Measurements from ENCODE around the gene GRIFIN.
"Not testable (repeated sequence)": the region's sequence is repeated elsewhere in the genome, so short reads cannot be mapped to it uniquely, and the experiment has no call there.

Gene GRIFIN

GRCh38 chr7:2476776-2477446 lies 713 bp upstream of the GRIFIN start:
- H3K9ac ChIP-seq (ENCODE audit: low read length in 2 of 2): no peak overlapping the region
- no peaks in the 10 kb centered on the region for H3K9me3 ChIP-seq (ENCODE audit: control insufficient read depth in 2 of 2, low read length in 2 of 2)
- peaks cover 15 to 24% of the 10 kb centered on the region in 2 donors for H3K27me3 ChIP-seq (ENCODE audit: control insufficient read depth in 1 of 2, insufficient read depth in 2 of 2, low read length in 2 of 2)
- H3K4me3 ChIP-seq (ENCODE audit: low read length in 2 of 2): no peak overlapping the region
- H3K36me3 ChIP-seq (ENCODE audit: control insufficient read depth in 2 of 2, insufficient read depth in 2 of 2, low read length in 2 of 2): no peaks in the 10 kb centered on the region
- H3K4me1 ChIP-seq (ENCODE audit: control insufficient read depth, insufficient read depth, low read length): peaks cover 24% of the 10 kb centered on the region
- H3K27ac ChIP-seq (ENCODE audit: low read length): no peak overlapping the region

- peaks cover 18 to 21% of the 10 kb centered on the region in 2 donors for H3K27me3 ChIP-seq (ENCODE audit: control insufficient read depth in 1 of 2, insufficient read depth in 2 of 2, low read length in 2 of 2)
These were observed 551 bp downstream of the GRIFIN start for GRCh38 chr7:2475678-2476015.

GRCh38 chr7:2474813-2475677 lies 1.2 kb downstream of the GRIFIN start:
- H3K27me3 ChIP-seq (ENCODE audit: control insufficient read depth in 1 of 2, insufficient read depth in 2 of 2, low read length in 2 of 2): peaks cover 18 to 19% of the 10 kb centered on the region in 2 donors
- no peaks in the 10 kb centered on the region for H3K36me3 ChIP-seq (ENCODE audit: control insufficient read depth in 2 of 2, insufficient read depth in 2 of 2, low read length in 2 of 2)
- H3K4me1 ChIP-seq (ENCODE audit: control insufficient read depth, insufficient read depth, low read length): peaks cover 27% of the 10 kb centered on the region
- no peak overlapping the region for H3K27ac ChIP-seq (ENCODE audit: low read length)
- H3K4me3 ChIP-seq (ENCODE audit: low read length in 2 of 2): no peak overlapping the region
- H3K9ac ChIP-seq (ENCODE audit: low read length in 2 of 2): no peak overlapping the region
- no peaks in the 10 kb centered on the region for H3K9me3 ChIP-seq (ENCODE audit: control insufficient read depth in 2 of 2, low read length in 2 of 2)

More at GRCh38 chr7:2475678-2476015, 551 bp downstream of the GRIFIN start:
- H3K9me3 ChIP-seq (ENCODE audit: control insufficient read depth in 2 of 2, low read length in 2 of 2): no peaks in the 10 kb centered on the region
- H3K36me3 ChIP-seq (ENCODE audit: control insufficient read depth in 2 of 2, insufficient read depth in 2 of 2, low read length in 2 of 2): no peaks in the 10 kb centered on the region
- no peak overlapping the region for H3K4me3 ChIP-seq (ENCODE audit: low read length in 2 of 2)
- H3K27ac ChIP-seq (ENCODE audit: low read length): no peak overlapping the region
- H3K9ac ChIP-seq (ENCODE audit: low read length in 2 of 2): no peak overlapping the region
- peaks cover 28% of the 10 kb centered on the region for H3K4me1 ChIP-seq (ENCODE audit: control insufficient read depth, insufficient read depth, low read length)

GRCh38 chr7:2474224-2474623 lies 2.0 kb downstream of the GRIFIN start:
- Histone ChIP-seq H3K27me3 (ENCODE audit: control insufficient read depth in 1 of 2, insufficient read depth in 2 of 2, low read length in 2 of 2) (peaks cover 11 to 16% of the 10 kb centered on the region in 2 donors), H3K36me3 (ENCODE audit: control insufficient read depth in 2 of 2, insufficient read depth in 2 of 2, low read length in 2 of 2) (no peaks in the 10 kb centered on the region), H3K4me1 (ENCODE audit: control insufficient read depth, insufficient read depth, low read length) (peaks cover 24% of the 10 kb centered on the region), H3K9ac (ENCODE audit: low read length in 2 of 2) (no peak overlapping the region), H3K4me3 (ENCODE audit: low read length in 2 of 2) (no peak overlapping the region), H3K27ac (ENCODE audit: low read length) (no peak overlapping the region), H3K9me3 (ENCODE audit: control insufficient read depth in 2 of 2, low read length in 2 of 2) (no peaks in the 10 kb centered on the region)

- H3K9ac ChIP-seq (ENCODE audit: low read length in 2 of 2): no peak overlapping the region
- H3K4me1 ChIP-seq (ENCODE audit: control insufficient read depth, insufficient read depth, low read length): peaks cover 22% of the 10 kb centered on the region
- no peaks in the 10 kb centered on the region for H3K9me3 ChIP-seq (ENCODE audit: control insufficient read depth in 2 of 2, low read length in 2 of 2)
- no peak overlapping the region for H3K4me3 ChIP-seq (ENCODE audit: low read length in 2 of 2)
- no peak overlapping the region for H3K27ac ChIP-seq (ENCODE audit: low read length)
- no peaks in the 10 kb centered on the region for H3K36me3 ChIP-seq (ENCODE audit: control insufficient read depth in 2 of 2, insufficient read depth in 2 of 2, low read length in 2 of 2)
- peaks cover 10 to 21% of the 10 kb centered on the region in 2 donors for H3K27me3 ChIP-seq (ENCODE audit: control insufficient read depth in 1 of 2, insufficient read depth in 2 of 2, low read length in 2 of 2)
These were observed 2.6 kb downstream of the GRIFIN start for GRCh38 chr7:2473496-2474180.

GRCh38 chr7:2472739-2473138 lies 3.5 kb downstream of the GRIFIN start:
- Histone ChIP-seq H3K4me3 (ENCODE audit: low read length in 2 of 2) (no peak overlapping the region), H3K9me3 (ENCODE audit: control insufficient read depth in 2 of 2, low read length in 2 of 2) (no peaks in the 10 kb centered on the region), H3K36me3 (ENCODE audit: control insufficient read depth in 2 of 2, insufficient read depth in 2 of 2, low read length in 2 of 2) (no peaks in the 10 kb centered on the region), H3K4me1 (ENCODE audit: control insufficient read depth, insufficient read depth, low read length) (peaks cover 15% of the 10 kb centered on the region), H3K27ac (ENCODE audit: low read length) (no peak overlapping the region), H3K9ac (ENCODE audit: low read length in 2 of 2) (no peak overlapping the region), H3K27me3 (ENCODE audit: control insufficient read depth in 1 of 2, insufficient read depth in 2 of 2, low read length in 2 of 2) (peaks cover 8 to 20% of the 10 kb centered on the region in 2 donors)

- Histone ChIP-seq H3K27ac (ENCODE audit: low read length) (no peak overlapping the region), H3K9ac (ENCODE audit: low read length in 2 of 2) (no peak overlapping the region), H3K27me3 (ENCODE audit: control insufficient read depth in 1 of 2, insufficient read depth in 2 of 2, low read length in 2 of 2) (peaks cover 5 to 13% of the 10 kb centered on the region in 2 donors)
These were observed 4.8 kb downstream of the GRIFIN start for GRCh38 chr7:2471396-2471795.

GRCh38 chr7:2471022-2471329 lies 5.2 kb downstream of the GRIFIN start:
- no peak overlapping the region for H3K4me3 ChIP-seq (ENCODE audit: low read length in 2 of 2)
- no peaks in the 10 kb centered on the region for H3K36me3 ChIP-seq (ENCODE audit: control insufficient read depth in 2 of 2, insufficient read depth in 2 of 2, low read length in 2 of 2)
- no peaks in the 10 kb centered on the region for H3K9me3 ChIP-seq (ENCODE audit: control insufficient read depth in 2 of 2, low read length in 2 of 2)
- no peak overlapping the region for H3K9ac ChIP-seq (ENCODE audit: low read length in 2 of 2)
- peaks cover 5 to 13% of the 10 kb centered on the region in 2 donors for H3K27me3 ChIP-seq (ENCODE audit: control insufficient read depth in 1 of 2, insufficient read depth in 2 of 2, low read length in 2 of 2)
- peaks cover 11% of the 10 kb centered on the region for H3K4me1 ChIP-seq (ENCODE audit: control insufficient read depth, insufficient read depth, low read length)
- H3K27ac ChIP-seq (ENCODE audit: low read length): no peak overlapping the region

More at GRCh38 chr7:2471396-2471795, 4.8 kb downstream of the GRIFIN start:
- Histone ChIP-seq H3K4me1 (ENCODE audit: control insufficient read depth, insufficient read depth, low read length) (peaks cover 11% of the 10 kb centered on the region), H3K4me3 (ENCODE audit: low read length in 2 of 2) (no peak overlapping the region), H3K9me3 (ENCODE audit: control insufficient read depth in 2 of 2, low read length in 2 of 2) (no peaks in the 10 kb centered on the region), H3K36me3 (ENCODE audit: control insufficient read depth in 2 of 2, insufficient read depth in 2 of 2, low read length in 2 of 2) (no peaks in the 10 kb centered on the region)

- no peaks in the 10 kb centered on the region for H3K36me3 ChIP-seq (ENCODE audit: control insufficient read depth in 2 of 2, insufficient read depth in 2 of 2, low read length in 2 of 2)
- no peak overlapping the region for H3K9ac ChIP-seq (ENCODE audit: low read length in 2 of 2)
- H3K27me3 ChIP-seq (ENCODE audit: control insufficient read depth in 1 of 2, insufficient read depth in 2 of 2, low read length in 2 of 2): peaks cover 5 to 13% of the 10 kb centered on the region in 2 donors
- peaks cover 11% of the 10 kb centered on the region for H3K4me1 ChIP-seq (ENCODE audit: control insufficient read depth, insufficient read depth, low read length)
- no peaks in the 10 kb centered on the region for H3K9me3 ChIP-seq (ENCODE audit: control insufficient read depth in 2 of 2, low read length in 2 of 2)
- no peak overlapping the region for H3K4me3 ChIP-seq (ENCODE audit: low read length in 2 of 2)
- no peak overlapping the region for H3K27ac ChIP-seq (ENCODE audit: low read length)
These were observed 5.8 kb downstream of the GRIFIN start for GRCh38 chr7:2470204-2471021.

GRCh38 chr7:2469460-2470203 lies 6.6 kb downstream of the GRIFIN start:
- H3K9me3 ChIP-seq (ENCODE audit: control insufficient read depth in 2 of 2, low read length in 2 of 2); H3K9ac ChIP-seq (ENCODE audit: low read length in 2 of 2); H3K4me3 ChIP-seq (ENCODE audit: low read length in 2 of 2); H3K27ac ChIP-seq (ENCODE audit: low read length); H3K36me3 ChIP-seq (ENCODE audit: control insufficient read depth in 2 of 2, insufficient read depth in 2 of 2, low read length in 2 of 2): not testable (repeated sequence)
- peaks cover 3 to 13% of the 10 kb centered on the region in 2 donors for H3K27me3 ChIP-seq (ENCODE audit: control insufficient read depth in 1 of 2, insufficient read depth in 2 of 2, low read length in 2 of 2)
- H3K4me1 ChIP-seq (ENCODE audit: control insufficient read depth, insufficient read depth, low read length): peaks cover 11% of the 10 kb centered on the region

All from stomach smooth muscle (tissue), 2 donors.